HG03060 (cell line): Measurements from ENCODE around the gene ZNF280A.

Source experiments
- ATAC-seq: cut with Tn5 transposase; IDR thresholded peaks from one replicate; pipeline ENCODE4 v1.9.1; 2021; ENCODE audit warnings: low read depth, moderate number of reproducible peaks; ENCODE audit not compliant: unreplicated experiment

Gene ZNF280A

GRCh38 chr22:22520020-22520656 lies at the start of gene ZNF280A:
Gene ZNF280A (minus strand): TSS chr22:22520270. CDS start chr22:22515630, 4,640 bp downstream.
- ATAC-seq, result no peak

GRCh38 chr22:22569218-22569617 lies 49.1 kb upstream of the ZNF280A start:
- no peak for ATAC-seq

GRCh38 chr22:22565981-22566380 lies 45.9 kb upstream of the ZNF280A start:
- ATAC-seq, result no peak

DNA sequence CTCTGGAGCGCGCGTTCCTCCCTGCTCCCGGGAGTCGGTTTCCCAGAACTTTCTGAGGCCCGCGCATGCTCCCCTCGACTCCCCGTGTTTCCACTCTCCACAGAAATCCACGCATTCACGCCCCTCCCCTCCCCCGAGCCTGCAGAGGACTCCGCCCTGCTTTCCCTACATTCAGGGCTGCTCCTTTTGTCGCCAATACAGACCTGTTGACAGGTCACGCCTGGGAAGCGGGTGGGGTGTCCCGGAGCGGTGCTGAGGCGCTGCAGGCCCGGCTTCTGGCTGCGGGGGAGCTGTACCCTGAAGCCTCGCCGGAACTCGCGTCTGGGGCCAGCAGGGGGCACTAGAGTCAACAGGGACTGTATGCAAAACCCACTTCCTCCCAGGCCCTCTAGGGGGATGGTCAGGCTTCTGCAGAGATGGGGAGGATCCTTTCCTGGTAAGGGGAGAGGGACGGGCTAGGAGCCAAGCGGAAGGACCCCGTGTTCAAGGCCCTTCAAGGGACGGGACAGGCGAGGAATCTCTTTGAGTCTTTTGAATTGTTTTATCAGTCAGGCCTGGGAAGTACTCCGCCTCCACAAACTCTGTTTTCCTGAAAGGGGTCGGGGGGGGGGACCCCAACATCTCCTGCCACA lies 39.0 kb upstream of the ZNF280A start, which contains the start of gene PRAME:
Gene PRAME, minus strand, starts transcription at position 294 of the 632 bp plus-strand sequence. CDS start 2,433 bp downstream, outside the sequence.
- ATAC-seq, result no peak

GRCh38 chr22:22558071-22558971 lies 38.3 kb upstream of the ZNF280A start:
- ATAC-seq, result no peak

GRCh38 chr22:22556995-22557925 lies 37.2 kb upstream of the ZNF280A start:
- ATAC-seq, result no peak

GRCh38 chr22:22556578-22556977 lies 36.5 kb upstream of the ZNF280A start:
- ATAC-seq, result no peak

- no peak for ATAC-seq
These were observed 35.5 kb upstream of the ZNF280A start for GRCh38 chr22:22555596-22555995.

GRCh38 chr22:22554587-22555284 lies 34.7 kb upstream of the ZNF280A start:
- ATAC-seq, result no peak

DNA sequence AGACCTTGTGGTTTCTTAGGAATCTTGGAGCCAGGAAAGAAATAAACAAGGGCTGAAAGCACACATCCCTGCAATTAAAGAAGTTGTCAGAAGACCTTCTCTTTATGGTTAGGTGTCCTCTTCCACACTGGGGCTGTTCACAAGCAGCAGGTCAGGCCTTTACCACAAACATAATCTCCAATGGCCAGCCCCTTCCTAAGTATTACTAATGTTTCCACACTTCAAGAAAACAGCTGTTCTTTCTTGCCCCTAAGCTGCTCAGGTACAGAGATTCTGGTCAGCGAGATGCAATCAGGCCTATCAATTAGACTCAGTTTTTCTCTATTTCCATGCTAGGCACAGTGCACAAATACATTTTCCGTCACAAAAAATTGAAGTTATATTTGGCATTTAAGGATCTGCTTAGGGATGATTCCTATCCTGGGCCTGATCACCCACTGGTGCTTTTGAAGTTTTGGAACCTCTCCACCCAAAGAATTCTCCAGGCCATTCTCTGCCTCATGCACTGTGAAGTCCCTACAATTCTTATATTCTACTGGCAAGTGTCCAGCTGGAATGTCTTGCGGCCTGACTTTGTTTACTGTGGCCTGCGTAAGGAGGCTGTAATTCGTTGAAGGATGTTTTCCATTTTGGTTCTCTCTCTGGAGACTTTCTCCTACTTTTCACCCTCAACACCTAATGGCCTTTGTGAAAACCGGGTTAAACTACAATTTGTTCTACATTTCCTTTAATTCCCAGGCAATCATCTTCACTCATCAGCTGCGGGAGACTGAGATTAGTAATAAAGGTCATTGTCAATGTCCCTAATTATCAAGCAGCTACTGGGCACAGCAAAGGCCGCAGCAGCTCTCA lies 33.9 kb upstream of the ZNF280A start:
- ATAC-seq, result no peak

DNA sequence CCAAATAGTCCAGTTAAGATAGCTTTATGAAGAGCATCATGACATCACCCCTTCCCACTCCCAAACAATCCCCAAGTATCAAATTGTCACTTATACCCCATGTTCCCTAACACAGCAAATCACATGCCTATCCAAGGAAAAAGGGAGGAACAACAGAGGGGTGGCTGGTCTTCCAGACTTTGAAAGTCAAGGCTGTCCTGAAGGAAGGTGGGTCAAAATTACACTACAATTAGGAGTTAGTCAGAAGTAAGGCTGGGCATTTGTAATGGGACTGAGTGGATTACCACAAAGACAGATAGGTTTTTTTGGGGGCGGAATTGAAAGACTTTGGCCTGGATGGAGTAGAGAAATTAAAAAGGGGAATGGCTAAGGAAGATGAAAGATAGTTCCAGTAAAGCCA lies 33.1 kb upstream of the ZNF280A start:
- no peak for ATAC-seq

DNA sequence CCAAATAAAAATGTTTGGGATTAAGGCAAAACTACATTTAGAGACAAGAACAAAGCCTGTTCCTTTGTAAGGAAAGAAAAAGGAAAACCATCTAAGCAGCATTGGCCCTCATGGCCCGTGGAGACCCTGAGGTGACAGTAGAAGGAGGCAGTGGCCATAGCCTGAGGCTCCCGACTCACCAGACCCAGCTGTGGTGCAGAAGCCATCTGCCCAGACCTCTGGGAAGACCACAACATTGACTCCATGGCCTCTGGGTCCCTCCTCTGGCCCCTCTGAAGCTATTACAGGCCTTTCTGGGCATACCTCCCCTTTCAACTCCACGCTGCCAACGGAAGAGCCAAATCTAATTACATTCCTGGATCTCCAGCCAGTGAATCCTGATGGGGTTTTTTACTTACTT lies 32.6 kb upstream of the ZNF280A start:
- no peak for ATAC-seq

GRCh38 chr22:22550789-22551434 lies 30.8 kb upstream of the ZNF280A start:
- ATAC-seq, result no peak

DNA sequence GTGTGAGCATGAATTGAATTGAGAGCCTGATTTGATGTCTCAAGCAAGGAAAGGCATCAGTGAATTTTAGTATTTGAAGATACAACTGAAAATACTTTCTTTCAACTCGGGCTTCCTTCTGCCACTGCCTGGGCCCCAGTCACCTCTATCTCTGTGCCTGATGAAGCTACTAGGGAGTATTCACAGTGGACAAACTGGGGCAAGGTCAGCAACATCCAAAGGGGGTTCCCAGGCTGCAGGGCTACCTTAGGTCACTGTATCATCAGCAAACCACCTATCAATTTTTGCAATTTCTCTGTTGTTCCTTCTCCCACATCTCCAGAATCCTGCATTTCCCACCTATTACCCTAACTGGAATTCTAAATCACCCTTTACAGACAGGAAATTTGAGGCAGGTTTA lies 28.8 kb upstream of the ZNF280A start:
- no peak for ATAC-seq

- no peak for ATAC-seq
These were observed 28.2 kb upstream of the ZNF280A start for GRCh38 chr22:22548317-22548716.

- ATAC-seq, result no peak
These were observed 27.7 kb upstream of the ZNF280A start for GRCh38 chr22:22547692-22548300.

GRCh38 chr22:22547226-22547625 lies 27.2 kb upstream of the ZNF280A start:
- ATAC-seq, result no peak

DNA sequence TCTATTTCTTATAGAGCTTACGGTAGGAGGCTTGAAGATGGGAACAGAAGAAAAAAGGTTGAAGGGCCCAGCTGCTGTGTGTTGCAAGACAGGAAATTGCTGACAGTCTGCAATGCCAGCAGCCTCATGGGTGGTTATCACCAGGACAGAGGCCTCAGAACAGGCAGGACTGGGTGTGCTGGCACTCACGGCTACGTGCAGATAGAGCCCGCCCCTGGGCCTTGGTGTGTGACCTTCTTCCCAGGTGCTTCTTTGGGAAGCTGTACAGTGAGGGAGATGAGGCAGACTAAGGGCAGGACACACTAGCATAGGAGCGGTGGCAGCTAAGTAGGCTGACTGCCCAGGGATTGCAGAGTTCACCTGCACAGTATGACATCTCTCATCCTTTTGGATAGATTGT lies 26.4 kb upstream of the ZNF280A start:
- no peak for ATAC-seq
